ENCODE results near the gene SIAE. TPM values are rescaled to one million over a fixed set of nuclear protein-coding genes. Genes with fewer than 3 reads are reported as not detected.
"Not testable (repeated sequence)": the region's sequence is repeated elsewhere in the genome, so short reads cannot be mapped to it uniquely, and the experiment has no call there.

The SIAE gene
- total and polyA plus RNA-seq, 12 donors: 17.9 to 92.9 (median 74.3) TPM

GRCh38 chr11:124611064-124611463, 62.5 kb downstream of the SIAE start, which contains the start of gene PANX3:
Gene PANX3, plus strand, starts transcription at chr11:124611428. Its CDS starts 129 bp downstream, at chr11:124611557.
- peak in 1 of 8 donors; percentile 50 for ATAC-seq
- 56 to 71% methylated on average over 5 of the region's 5 CpGs for WGBS, 2 donors
- Histone ChIP-seq H3K4me1 (no peaks in the 10 kb centered on the region), H3K9me3 (no peaks in the 10 kb centered on the region), H3K36me3 (no peaks in the 10 kb centered on the region), H3K4me3 (no peak within 1 kb of the TSS), H3K27me3 (peaks cover 0 to 20% (median 13%) of the 10 kb centered on the region in 7 donors), H3K27ac (no peak within 1 kb of the TSS)
- intact Hi-C loops (cut with DNase I): no loop called here
- TF ChIP-seq CTCF (IDR thresholded peaks at IDR 0.05): no peak
- DNase-seq: no peak

DNA sequence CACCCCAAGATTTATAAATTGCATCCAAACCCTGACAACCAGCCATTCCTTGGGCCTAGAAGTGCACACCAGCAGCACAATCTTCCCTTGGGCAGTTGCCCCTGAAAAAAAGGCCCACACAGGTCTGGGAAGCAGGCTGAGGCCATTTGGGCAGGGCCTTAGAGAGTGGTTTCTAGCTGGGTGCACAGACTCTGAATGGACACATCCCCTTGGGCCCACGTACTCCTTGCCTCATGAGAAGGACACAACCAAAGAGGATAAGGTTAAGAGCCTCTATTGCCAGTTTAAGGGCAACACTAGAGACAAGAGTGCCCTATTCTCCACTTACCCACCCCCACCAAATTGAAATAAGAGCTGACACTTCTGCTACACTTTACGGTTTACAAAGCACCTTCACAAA, 63.2 kb downstream of the SIAE start:
- intact Hi-C loops (cut with DNase I): no loop called here
- Histone ChIP-seq H3K4me3 (no peak overlapping the region), H3K27me3 (peaks cover 0 to 12% (median 11%) of the 10 kb centered on the region in 7 donors), H3K36me3 (no peaks in the 10 kb centered on the region), H3K9me3 (no peaks in the 10 kb centered on the region), H3K4me1 (no peaks in the 10 kb centered on the region), H3K27ac (no peak overlapping the region)
- no peak for DNase-seq
- TF ChIP-seq CTCF (IDR thresholded peaks at IDR 0.05): no peak
- 87 to 90% methylated on average over 2 of the region's 2 CpGs for WGBS, 2 donors
- ATAC-seq: no peak

GRCh38 chr11:124608147-124608546, 65.4 kb downstream of the SIAE start:
- intact Hi-C loops (cut with DNase I): no loop called here
- ATAC-seq (no peak), DNase-seq (no peak)
- no peaks in the 10 kb centered on the region for H3K27me3 ChIP-seq
- H3K27ac ChIP-seq: no peak overlapping the region
- H3K9me3 ChIP-seq: no peaks in the 10 kb centered on the region
- H3K4me3 ChIP-seq: no peak overlapping the region
- no peak for TF ChIP-seq CTCF (IDR thresholded peaks at IDR 0.05)
- no peaks in the 10 kb centered on the region for H3K36me3 ChIP-seq
- H3K4me1 ChIP-seq: no peaks in the 10 kb centered on the region

DNA sequence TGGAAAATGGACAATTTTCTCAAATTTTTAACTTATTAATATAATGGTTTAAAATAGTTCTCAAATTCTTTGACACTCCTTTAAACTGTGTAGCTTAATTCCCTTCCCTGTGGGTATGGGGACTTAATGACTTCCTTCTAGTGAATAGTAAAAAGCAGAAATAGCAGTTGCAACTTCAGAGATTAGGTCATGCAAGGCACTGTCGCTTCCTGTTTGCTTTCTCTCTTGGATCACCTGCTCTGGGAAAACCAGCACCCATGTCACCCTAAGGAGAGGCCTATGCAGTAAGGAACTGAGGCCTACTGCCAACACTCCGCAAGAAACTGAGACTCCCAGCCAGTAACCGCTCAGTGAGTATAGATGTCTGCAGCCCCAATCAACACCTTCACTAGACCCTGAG, 67.8 kb downstream of the SIAE start:
- Histone ChIP-seq H3K27ac (no peak overlapping the region), H3K9me3 (no peaks in the 10 kb centered on the region), H3K36me3 (no peaks in the 10 kb centered on the region), H3K4me3 (no peak overlapping the region), H3K4me1 (no peaks in the 10 kb centered on the region), H3K27me3 (peaks cover 0 to 7% (median 0%) of the 10 kb centered on the region in 7 donors)
- no peak for TF ChIP-seq CTCF (IDR thresholded peaks at IDR 0.05)
- DNase-seq (no peak), ATAC-seq (peak in 1 of 8 donors; percentile 31)
- 65 to 71% methylated on average over 3 of the region's 3 CpGs for WGBS, 2 donors
- intact Hi-C loops (cut with DNase I): no loop called here

GRCh38 chr11:124602723-124603122, 70.8 kb downstream of the SIAE start:
- H3K9me3 ChIP-seq; H3K27me3 ChIP-seq; H3K4me1 ChIP-seq; H3K27ac ChIP-seq; intact Hi-C loops (cut with DNase I); ATAC-seq; H3K36me3 ChIP-seq; DNase-seq; H3K4me3 ChIP-seq: not testable (repeated sequence)
- WGBS, 2 donors: 79 to 81% methylated on average over 3 of the region's 3 CpGs

All from heart right ventricle (tissue), 16 donors.